HepG2 (cell line): ENCODE data around the gene GTF2H2. TPM values are rescaled to one million over a fixed set of nuclear protein-coding genes. Genes with fewer than 3 reads are reported as not detected.

Experiments
- ATF1 ChIP-seq: IDR thresholded peaks from 2 replicates; pipeline ENCODE4 v1.6.1; 2016; ENCODE audit warnings: mild to moderate bottlenecking, control low read depth
- BCL6 ChIP-seq: IDR thresholded peaks from 2 replicates; pipeline ENCODE4 v1.6.1; 2016; ENCODE audit warnings: missing genetic modification reagents, missing compliant biosample characterization
- BHLHE40 ChIP-seq: IDR thresholded peaks from 2 replicates; pipeline ENCODE4 v1.6.1; 2011; ENCODE audit warnings: low read length, improper control_type of control experiment
- FOXP1 ChIP-seq, 2 experiments: fragments of 450-650 bp in 1 of 2; IDR thresholded peaks; 2 replicates each; pipeline ENCODE4 v1.6.1; 2017 to 2018; ENCODE audit warnings: antibody characterized with exemption in 1 of 2
- HOXA5 ChIP-seq: sonication (generic); formaldehyde crosslinking; IDR thresholded peaks from 2 replicates; pipeline ENCODE4 v1.4.0; 2020; ENCODE audit warnings: missing genetic modification reagents
- JDP2 ChIP-seq: sonication (generic); formaldehyde crosslinking; IDR thresholded peaks from 2 replicates; pipeline ENCODE4 v1.8.1; 2022; ENCODE audit warnings: missing genetic modification reagents, borderline replicate concordance
- KLF16 ChIP-seq, 2 experiments: sonication (generic) in 1 of 2; formaldehyde crosslinking in 1 of 2; IDR thresholded peaks; 2 replicates each; pipeline versions ENCODE4 v1.6.1 to v1.8.0; 2016 to 2023; ENCODE audit warnings: missing genetic modification reagents in 2 of 2, missing compliant biosample characterization in 1 of 2
- MEF2D ChIP-seq: sonication (generic); formaldehyde crosslinking; IDR thresholded peaks from 2 replicates; pipeline ENCODE4 v1.5.1; 2020; ENCODE audit warnings: mild to moderate bottlenecking, missing genetic modification reagents
- NONO ChIP-seq, 2 experiments: fragments of 450-650 bp in 1 of 2; sonication (generic) in 1 of 2; formaldehyde crosslinking in 1 of 2; IDR thresholded peaks in 1 of 2; conservative IDR thresholded peaks in 1 of 2; 2 replicates each; pipeline versions ENCODE4 v1.6.1 to v1.8.0; 2017 to 2022; ENCODE audit warnings: mild to moderate bottlenecking in 1 of 2, missing genetic modification reagents in 1 of 2, moderate library complexity in 1 of 2
- SALL1 ChIP-seq: sonication (generic); formaldehyde crosslinking; IDR thresholded peaks from 2 replicates; pipeline ENCODE4 v1.8.0; 2022; ENCODE audit warnings: mild to moderate bottlenecking, missing genetic modification reagents
- SOX13 ChIP-seq, 3 experiments: fragments of 450-650 bp in 1 of 3; sonication (generic) in 1 of 3; formaldehyde crosslinking in 1 of 3; IDR thresholded peaks in 2 of 3; conservative IDR thresholded peaks in 1 of 3; 2 replicates each; pipeline versions ENCODE4 v1.5.0 to v1.6.1; 2016 to 2020; ENCODE audit warnings: antibody characterized with exemption in 1 of 3, mild to moderate bottlenecking in 1 of 3, missing compliant biosample characterization in 1 of 3, missing genetic modification reagents in 1 of 3, moderate library complexity in 1 of 3
- ZBTB7B ChIP-seq: sonication (generic); formaldehyde crosslinking; IDR thresholded peaks from 2 replicates; pipeline ENCODE4 v1.4.0; 2020; ENCODE audit warnings: missing genetic modification reagents
- ZNF331 ChIP-seq: sonication (generic); formaldehyde crosslinking; IDR thresholded peaks from 2 replicates; pipeline ENCODE4 v1.4.0; 2020; ENCODE audit warnings: missing genetic modification reagents
- ZNF569 ChIP-seq: sonication (generic); formaldehyde crosslinking; IDR thresholded peaks from 2 replicates; pipeline ENCODE4 v1.5.0; 2020; ENCODE audit warnings: mild to moderate bottlenecking, missing genetic modification reagents, moderate library complexity, borderline replicate concordance
- ZNF777 ChIP-seq: sonication (generic); formaldehyde crosslinking; IDR thresholded peaks from 2 replicates; pipeline ENCODE4 v1.4.0; 2020; ENCODE audit warnings: missing genetic modification reagents
- ZNF782 ChIP-seq: sonication (generic); formaldehyde crosslinking; IDR thresholded peaks from 2 replicates; pipeline ENCODE4 v1.4.0; 2020; ENCODE audit warnings: missing genetic modification reagents, mild to moderate bottlenecking, borderline replicate concordance
- ZNF883 ChIP-seq: sonication (generic); formaldehyde crosslinking; IDR thresholded peaks from 2 replicates; pipeline ENCODE4 v1.5.1; 2020; ENCODE audit warnings: mild to moderate bottlenecking, missing genetic modification reagents; ENCODE audit errors: not compliant biosample characterization
- polyA plus RNA-seq, 8 experiments: library from polyadenylated mRNA; depleted of rRNA in 3 of 8; stranded (reverse) in 7 of 8; unstranded in 1 of 8; fragments of >200 nt; fragmentation: Illumina TruSeq in 4 of 8; extraction: Trizol in 4 of 8; gene quantifications; 2 replicates each; pipeline versions ENCODE4 v1.2.1 to v1.2.3, GENCODE V29; 2011 to 2016; ENCODE audit warnings: low read depth in 4 of 8, missing spikeins in 1 of 8, mixed read lengths in 1 of 8; ENCODE audit not compliant: insufficient read depth in 1 of 8
- total RNA-seq, 5 experiments: library from RNA; depleted of rRNA; stranded (reverse); fragments of >200 nt; fragmentation: Illumina TruSeq; extraction: Trizol; gene quantifications; 2 replicates each; pipeline ENCODE4 v1.2.3, GENCODE V29; 2016; ENCODE audit warnings: low read depth in 1 of 5
- TF ChIP-seq, protein P1 (sequence below): sonication (generic); formaldehyde crosslinking; IDR thresholded peaks from 2 replicates; pipeline ENCODE4 v1.9.0; 2022; ENCODE audit warnings: low read depth, missing genetic modification reagents
- TF ChIP-seq, protein P2 (sequence below): sonication (generic); formaldehyde crosslinking; IDR thresholded peaks from 2 replicates; pipeline ENCODE4 v1.4.0; 2020; ENCODE audit warnings: missing genetic modification reagents, borderline replicate concordance
- TF ChIP-seq, protein P3 (sequence below): IDR thresholded peaks from 2 replicates; pipeline ENCODE4 v1.4.0; 2020; ENCODE audit warnings: mild to moderate bottlenecking, missing genetic modification reagents

The GTF2H2 gene
- total and polyA plus RNA-seq, 2 of the 13 experiments (the other 11 are each of a cell fraction or from before 2014, with no cell fraction given), result 14.5 to 38.1 TPM

DNA sequence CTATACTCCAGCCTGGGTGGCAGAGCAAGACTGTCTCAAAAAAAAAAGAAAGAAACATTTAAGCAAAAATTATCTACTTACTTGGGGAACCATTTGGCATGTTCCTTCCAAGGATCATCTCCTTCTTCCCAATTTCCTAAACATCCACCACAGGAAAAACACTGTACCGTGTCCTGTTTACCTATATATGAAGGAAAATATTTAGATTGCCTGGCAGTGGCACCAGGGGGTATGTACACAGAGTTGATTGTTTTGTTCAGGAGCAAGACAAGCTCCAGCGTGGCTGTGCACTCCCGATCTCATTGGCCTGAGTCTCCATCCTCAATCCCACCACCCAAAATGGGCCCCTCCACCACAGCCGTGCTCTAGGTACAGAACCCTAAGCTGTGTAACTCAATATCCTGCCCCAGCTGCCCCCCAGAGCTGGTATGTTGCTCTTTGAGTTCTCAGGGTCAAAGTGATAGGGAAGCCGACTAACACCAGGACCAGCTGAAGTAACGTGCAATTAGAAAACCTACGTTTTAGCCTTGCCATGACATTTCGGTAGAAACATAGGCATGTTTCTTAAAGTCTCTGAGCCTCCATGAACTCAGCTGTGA, 56.2 kb downstream of the GTF2H2 start (continued):
- no peak for TF ChIP-seq SOX13 (IDR thresholded peaks at IDR 0.05)
- TF ChIP-seq SOX13 (CRISPR knock-in tag; conservative IDR thresholded peaks at IDR 0.05 in 1 of 2, IDR thresholded peaks at IDR 0.05 in 1 of 2), result peak in 1 of 2 experiments; percentile 29; a peak in 1 of 4 replicates
- peak; percentile 90 for TF ChIP-seq ZNF331 (CRISPR knock-in tag)
- TF ChIP-seq ZNF782 (CRISPR knock-in tag), result peak; percentile 52; the same call in 1 of the 2 replicates
- peak; percentile 83 for TF ChIP-seq SALL1 (CRISPR knock-in tag)
- 0 out of 4 replicates have a peak, but pooled peaks of 1 of the 2 experiments have one; percentile 24 for TF ChIP-seq KLF16 (CRISPR knock-in tag; IDR thresholded peaks at IDR 0.05)
- TF ChIP-seq, protein P1, sequence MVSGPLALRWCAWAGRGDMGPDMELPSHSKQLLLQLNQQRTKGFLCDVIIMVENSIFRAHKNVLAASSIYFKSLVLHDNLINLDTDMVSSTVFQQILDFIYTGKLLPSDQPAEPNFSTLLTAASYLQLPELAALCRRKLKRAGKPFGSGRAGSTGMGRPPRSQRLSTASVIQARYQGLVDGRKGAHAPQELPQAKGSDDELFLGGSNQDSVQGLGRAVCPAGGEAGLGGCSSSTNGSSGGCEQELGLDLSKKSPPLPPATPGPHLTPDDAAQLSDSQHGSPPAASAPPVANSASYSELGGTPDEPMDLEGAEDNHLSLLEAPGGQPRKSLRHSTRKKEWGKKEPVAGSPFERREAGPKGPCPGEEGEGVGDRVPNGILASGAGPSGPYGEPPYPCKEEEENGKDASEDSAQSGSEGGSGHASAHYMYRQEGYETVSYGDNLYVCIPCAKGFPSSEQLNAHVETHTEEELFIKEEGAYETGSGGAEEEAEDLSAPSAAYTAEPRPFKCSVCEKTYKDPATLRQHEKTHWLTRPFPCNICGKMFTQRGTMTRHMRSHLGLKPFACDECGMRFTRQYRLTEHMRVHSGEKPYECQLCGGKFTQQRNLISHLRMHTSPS (CRISPR knock-in tag), result peak; percentile 40; the same call in 1 of the 2 replicates
- TF ChIP-seq ZBTB7B (CRISPR knock-in tag), result 0 out of 2 replicates have a peak, but pooled peaks have one; percentile 28
- TF ChIP-seq JDP2 (CRISPR knock-in tag), result no peak
- no peak for TF ChIP-seq ZNF777 (CRISPR knock-in tag)
- no peak for TF ChIP-seq BHLHE40
- TF ChIP-seq MEF2D, result peak; percentile 78; the same call in 1 of the 2 replicates
- TF ChIP-seq NONO (IDR thresholded peaks at IDR 0.05), result no peak
- TF ChIP-seq NONO (CRISPR knock-in tag; conservative IDR thresholded peaks at IDR 0.05), result peak; percentile 38; the same call in 1 of the 2 replicates
- TF ChIP-seq BCL6, result peak; percentile 41
- TF ChIP-seq, protein P2, sequence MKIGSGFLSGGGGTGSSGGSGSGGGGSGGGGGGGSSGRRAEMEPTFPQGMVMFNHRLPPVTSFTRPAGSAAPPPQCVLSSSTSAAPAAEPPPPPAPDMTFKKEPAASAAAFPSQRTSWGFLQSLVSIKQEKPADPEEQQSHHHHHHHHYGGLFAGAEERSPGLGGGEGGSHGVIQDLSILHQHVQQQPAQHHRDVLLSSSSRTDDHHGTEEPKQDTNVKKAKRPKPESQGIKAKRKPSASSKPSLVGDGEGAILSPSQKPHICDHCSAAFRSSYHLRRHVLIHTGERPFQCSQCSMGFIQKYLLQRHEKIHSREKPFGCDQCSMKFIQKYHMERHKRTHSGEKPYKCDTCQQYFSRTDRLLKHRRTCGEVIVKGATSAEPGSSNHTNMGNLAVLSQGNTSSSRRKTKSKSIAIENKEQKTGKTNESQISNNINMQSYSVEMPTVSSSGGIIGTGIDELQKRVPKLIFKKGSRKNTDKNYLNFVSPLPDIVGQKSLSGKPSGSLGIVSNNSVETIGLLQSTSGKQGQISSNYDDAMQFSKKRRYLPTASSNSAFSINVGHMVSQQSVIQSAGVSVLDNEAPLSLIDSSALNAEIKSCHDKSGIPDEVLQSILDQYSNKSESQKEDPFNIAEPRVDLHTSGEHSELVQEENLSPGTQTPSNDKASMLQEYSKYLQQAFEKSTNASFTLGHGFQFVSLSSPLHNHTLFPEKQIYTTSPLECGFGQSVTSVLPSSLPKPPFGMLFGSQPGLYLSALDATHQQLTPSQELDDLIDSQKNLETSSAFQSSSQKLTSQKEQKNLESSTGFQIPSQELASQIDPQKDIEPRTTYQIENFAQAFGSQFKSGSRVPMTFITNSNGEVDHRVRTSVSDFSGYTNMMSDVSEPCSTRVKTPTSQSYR (CRISPR knock-in tag), result peak; percentile 13; the same call in 1 of the 2 replicates
- TF ChIP-seq, protein P3, sequence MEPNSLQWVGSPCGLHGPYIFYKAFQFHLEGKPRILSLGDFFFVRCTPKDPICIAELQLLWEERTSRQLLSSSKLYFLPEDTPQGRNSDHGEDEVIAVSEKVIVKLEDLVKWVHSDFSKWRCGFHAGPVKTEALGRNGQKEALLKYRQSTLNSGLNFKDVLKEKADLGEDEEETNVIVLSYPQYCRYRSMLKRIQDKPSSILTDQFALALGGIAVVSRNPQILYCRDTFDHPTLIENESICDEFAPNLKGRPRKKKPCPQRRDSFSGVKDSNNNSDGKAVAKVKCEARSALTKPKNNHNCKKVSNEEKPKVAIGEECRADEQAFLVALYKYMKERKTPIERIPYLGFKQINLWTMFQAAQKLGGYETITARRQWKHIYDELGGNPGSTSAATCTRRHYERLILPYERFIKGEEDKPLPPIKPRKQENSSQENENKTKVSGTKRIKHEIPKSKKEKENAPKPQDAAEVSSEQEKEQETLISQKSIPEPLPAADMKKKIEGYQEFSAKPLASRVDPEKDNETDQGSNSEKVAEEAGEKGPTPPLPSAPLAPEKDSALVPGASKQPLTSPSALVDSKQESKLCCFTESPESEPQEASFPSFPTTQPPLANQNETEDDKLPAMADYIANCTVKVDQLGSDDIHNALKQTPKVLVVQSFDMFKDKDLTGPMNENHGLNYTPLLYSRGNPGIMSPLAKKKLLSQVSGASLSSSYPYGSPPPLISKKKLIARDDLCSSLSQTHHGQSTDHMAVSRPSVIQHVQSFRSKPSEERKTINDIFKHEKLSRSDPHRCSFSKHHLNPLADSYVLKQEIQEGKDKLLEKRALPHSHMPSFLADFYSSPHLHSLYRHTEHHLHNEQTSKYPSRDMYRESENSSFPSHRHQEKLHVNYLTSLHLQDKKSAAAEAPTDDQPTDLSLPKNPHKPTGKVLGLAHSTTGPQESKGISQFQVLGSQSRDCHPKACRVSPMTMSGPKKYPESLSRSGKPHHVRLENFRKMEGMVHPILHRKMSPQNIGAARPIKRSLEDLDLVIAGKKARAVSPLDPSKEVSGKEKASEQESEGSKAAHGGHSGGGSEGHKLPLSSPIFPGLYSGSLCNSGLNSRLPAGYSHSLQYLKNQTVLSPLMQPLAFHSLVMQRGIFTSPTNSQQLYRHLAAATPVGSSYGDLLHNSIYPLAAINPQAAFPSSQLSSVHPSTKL (CRISPR knock-in tag), result peak; percentile 57; the same call in 1 of the 2 replicates
- TF ChIP-seq ATF1 (CRISPR knock-in tag), result 0 out of 2 replicates have a peak, but pooled peaks have one; percentile 27
- TF ChIP-seq HOXA5 (CRISPR knock-in tag), result no peak
- TF ChIP-seq FOXP1 (IDR thresholded peaks at IDR 0.05), result no peak
- TF ChIP-seq FOXP1 (CRISPR knock-in tag; IDR thresholded peaks at IDR 0.05), result peak; percentile 76; the same call in 1 of the 2 replicates
- TF ChIP-seq ZNF883 (CRISPR knock-in tag), result no peak
- 0 out of 2 replicates have a peak, but pooled peaks have one; percentile 46 for TF ChIP-seq ZNF569 (CRISPR knock-in tag)
